Peyer's patch (tissue), 4 donors: ENCODE results near the gene MRM3.

Experiments
- POLR2A ChIP-seq, 2 donors: fragments of 450-650 bp; IDR thresholded peaks; one replicate each; pipeline ENCODE4 v1.5.1; 2017; ENCODE audit warnings: antibody characterized with exemption in 2 of 2, mild to moderate bottlenecking in 2 of 2, moderate library complexity in 2 of 2
- TF ChIP-seq, protein P1 (sequence below), 6 experiments: fragments of 450-650 bp in 4 of 6; fragments of 200-600 bp in 2 of 6; sonication (generic) in 1 of 6; IDR thresholded peaks; one replicate each; pipeline ENCODE4 v1.5.1; 2017 to 2019; ENCODE audit warnings: antibody characterized with exemption in 6 of 6, mild to moderate bottlenecking in 3 of 6, moderate library complexity in 1 of 6

DNA sequence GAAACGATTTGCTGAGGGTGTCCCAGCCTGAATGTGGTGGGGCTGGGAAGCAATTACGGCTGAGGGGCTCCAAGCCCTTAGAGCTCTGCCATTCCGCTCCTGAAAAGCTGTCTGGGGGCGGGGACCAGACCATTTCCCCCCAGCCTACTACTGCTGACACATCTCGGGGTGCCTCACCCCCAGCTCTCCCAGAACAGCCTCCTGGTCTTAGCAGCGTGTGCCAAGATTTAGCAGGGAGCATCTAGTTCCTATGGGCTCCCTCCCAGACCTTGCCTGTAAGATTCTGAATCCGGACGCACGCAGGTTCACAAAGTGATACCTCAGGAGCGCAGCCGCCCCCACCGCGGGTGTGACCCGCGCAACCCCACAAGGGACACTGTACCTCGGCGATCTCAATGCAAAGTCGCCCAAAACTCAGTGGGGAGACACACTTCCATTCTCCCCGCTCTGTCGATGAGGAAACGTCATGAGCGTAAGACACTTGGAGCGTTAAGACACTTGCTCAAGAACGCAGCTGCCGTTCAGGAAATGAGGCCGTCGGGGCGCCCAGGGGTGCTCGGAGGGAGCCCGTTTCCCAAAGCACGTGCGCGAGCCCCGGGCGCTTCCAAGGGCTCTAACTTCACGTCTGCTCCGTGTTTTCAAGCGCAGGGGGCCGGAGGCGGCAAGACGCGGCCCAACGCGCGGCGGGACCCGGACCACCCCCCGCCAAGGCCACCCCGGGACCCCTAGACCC lies 30.7 kb upstream of the MRM3 start:
- TF ChIP-seq, protein P1, sequence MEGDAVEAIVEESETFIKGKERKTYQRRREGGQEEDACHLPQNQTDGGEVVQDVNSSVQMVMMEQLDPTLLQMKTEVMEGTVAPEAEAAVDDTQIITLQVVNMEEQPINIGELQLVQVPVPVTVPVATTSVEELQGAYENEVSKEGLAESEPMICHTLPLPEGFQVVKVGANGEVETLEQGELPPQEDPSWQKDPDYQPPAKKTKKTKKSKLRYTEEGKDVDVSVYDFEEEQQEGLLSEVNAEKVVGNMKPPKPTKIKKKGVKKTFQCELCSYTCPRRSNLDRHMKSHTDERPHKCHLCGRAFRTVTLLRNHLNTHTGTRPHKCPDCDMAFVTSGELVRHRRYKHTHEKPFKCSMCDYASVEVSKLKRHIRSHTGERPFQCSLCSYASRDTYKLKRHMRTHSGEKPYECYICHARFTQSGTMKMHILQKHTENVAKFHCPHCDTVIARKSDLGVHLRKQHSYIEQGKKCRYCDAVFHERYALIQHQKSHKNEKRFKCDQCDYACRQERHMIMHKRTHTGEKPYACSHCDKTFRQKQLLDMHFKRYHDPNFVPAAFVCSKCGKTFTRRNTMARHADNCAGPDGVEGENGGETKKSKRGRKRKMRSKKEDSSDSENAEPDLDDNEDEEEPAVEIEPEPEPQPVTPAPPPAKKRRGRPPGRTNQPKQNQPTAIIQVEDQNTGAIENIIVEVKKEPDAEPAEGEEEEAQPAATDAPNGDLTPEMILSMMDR (IDR thresholded peaks at IDR 0.05) = no peak
- no peak for TF ChIP-seq POLR2A (IDR thresholded peaks at IDR 0.05)
